ENCODE data around the gene CHKA.

The CHKA gene

GRCh38 chr11:68027667-68028066, 93.5 kb downstream of the CHKA start:
- no peak overlapping the region for H3K4me3 ChIP-seq (replicated peaks; ENCODE audit: low read depth, low read length)
- DNase-seq (ENCODE audit: low read depth), result no peak

GRCh38 chr11:68026391-68027105, 94.6 kb downstream of the CHKA start:
- DNase-seq (ENCODE audit: low read depth), result no peak

More at GRCh38 chr11:68027667-68028066, 93.5 kb downstream of the CHKA start:
- no peak for TF ChIP-seq CTCF (IDR thresholded peaks at IDR 0.05; ENCODE audit: low read length, missing control alignments)

GRCh38 chr11:68025047-68025446, 96.1 kb downstream of the CHKA start:
- no peak for TF ChIP-seq CTCF (IDR thresholded peaks at IDR 0.05; ENCODE audit: low read length, missing control alignments)
- H3K4me3 ChIP-seq (replicated peaks; ENCODE audit: low read depth, low read length), result no peak overlapping the region
- no peak for DNase-seq (ENCODE audit: low read depth)

More at GRCh38 chr11:68026391-68027105, 94.6 kb downstream of the CHKA start:
- H3K4me3 ChIP-seq (replicated peaks; ENCODE audit: low read depth, low read length), result no peak overlapping the region
- no peak for TF ChIP-seq CTCF (IDR thresholded peaks at IDR 0.05; ENCODE audit: low read length, missing control alignments)

GRCh38 chr11:68024508-68024907, 96.7 kb downstream of the CHKA start:
- no peak for DNase-seq (ENCODE audit: low read depth)
- no peak for TF ChIP-seq CTCF (IDR thresholded peaks at IDR 0.05; ENCODE audit: low read length, missing control alignments)

GRCh38 chr11:68022531-68022930, 98.7 kb downstream of the CHKA start:
- no peak for TF ChIP-seq CTCF (IDR thresholded peaks at IDR 0.05; ENCODE audit: low read length, missing control alignments)

More at GRCh38 chr11:68024508-68024907, 96.7 kb downstream of the CHKA start:
- no peak overlapping the region for H3K4me3 ChIP-seq (replicated peaks; ENCODE audit: low read depth, low read length)

GRCh38 chr11:68021167-68021787, 99.9 kb downstream of the CHKA start:
- TF ChIP-seq CTCF (IDR thresholded peaks at IDR 0.05; ENCODE audit: low read length, missing control alignments), result peak; percentile 32
- no peak overlapping the region for H3K4me3 ChIP-seq (replicated peaks; ENCODE audit: low read depth, low read length)
- DNase-seq (ENCODE audit: low read depth), result no peak

More at GRCh38 chr11:68022531-68022930, 98.7 kb downstream of the CHKA start:
- H3K4me3 ChIP-seq (replicated peaks; ENCODE audit: low read depth, low read length), result no peak overlapping the region
- DNase-seq (ENCODE audit: low read depth), result no peak

All from fibroblast of pulmonary artery (primary cell).